ENCODE measurements around the gene ACSF2.

ACSF2 gene

DNA sequence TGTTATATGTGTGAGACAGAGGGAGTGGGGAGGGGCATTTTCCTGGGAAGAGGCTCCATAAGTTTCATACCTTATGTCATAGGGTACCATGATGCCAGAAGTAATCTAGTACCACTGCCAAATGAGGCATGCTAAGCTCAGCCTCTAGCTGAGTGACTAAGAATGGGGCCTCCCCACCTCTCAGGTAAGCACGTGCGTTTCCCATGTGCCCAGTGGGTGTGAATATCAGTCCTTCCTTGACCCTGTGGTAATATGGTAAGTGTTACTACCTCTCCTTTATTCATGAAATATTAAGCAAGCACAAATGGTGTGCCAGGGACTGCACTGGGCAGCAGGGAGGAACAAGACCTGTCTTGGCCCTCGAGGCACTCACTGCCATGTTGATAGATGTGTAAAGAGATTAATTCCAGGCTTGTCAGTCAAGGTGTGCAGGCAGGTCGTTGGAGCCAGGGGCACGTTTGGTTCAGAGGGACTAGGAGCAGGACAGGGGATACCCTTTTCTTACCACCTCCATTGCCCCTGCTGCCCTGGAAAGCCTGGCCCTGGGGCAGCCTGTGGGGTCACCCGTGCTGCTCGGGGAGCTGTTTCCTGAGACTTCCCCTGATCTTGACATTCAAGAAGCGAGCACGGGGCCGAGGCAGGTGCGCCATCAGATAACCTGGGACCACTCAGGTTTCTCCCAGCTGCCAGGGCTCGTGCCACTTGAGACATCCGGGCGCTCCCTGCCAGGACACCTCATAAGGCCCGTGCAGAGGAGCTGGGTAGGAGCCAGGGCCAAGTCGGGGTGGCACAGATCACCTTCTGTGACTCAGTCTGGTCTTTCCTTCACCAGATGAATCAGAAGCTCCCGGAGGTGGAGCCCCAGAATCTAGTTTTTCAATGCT is 61.4 kb downstream of the ACSF2 start:
- Histone ChIP-seq H3F3A (ENCODE audit: insufficient read depth) (no peaks in the 10 kb centered on the region), H3K36me3 (ENCODE audit: low read length) (no peaks in the 10 kb centered on the region), H3K4me3 (ENCODE audit: insufficient read depth, low read length, poor library complexity, severe bottlenecking) (no peak overlapping the region), H3K4me2 (ENCODE audit: low read depth, low read length, poor library complexity, severe bottlenecking) (no peak overlapping the region), H3K27me3 (ENCODE audit: low read length) (no peaks in the 10 kb centered on the region), H3K79me2 (ENCODE audit: insufficient read depth, low read length) (no peaks in the 10 kb centered on the region), H3K9ac (ENCODE audit: low read length) (no peak overlapping the region), H3K9me3 (ENCODE audit: insufficient read depth, low read length) (no peaks in the 10 kb centered on the region), H4K20me1 (ENCODE audit: low read depth, low read length) (no peaks in the 10 kb centered on the region), H3K27ac (ENCODE audit: low read depth, low read length) (no peak overlapping the region), H2AFZ (ENCODE audit: low read depth, low read length, severe bottlenecking) (no peak overlapping the region), H3K9me2 (replicated peaks; ENCODE audit: insufficient read depth, low read length) (no peaks in the 10 kb centered on the region)
- TF ChIP-seq, protein P1, sequence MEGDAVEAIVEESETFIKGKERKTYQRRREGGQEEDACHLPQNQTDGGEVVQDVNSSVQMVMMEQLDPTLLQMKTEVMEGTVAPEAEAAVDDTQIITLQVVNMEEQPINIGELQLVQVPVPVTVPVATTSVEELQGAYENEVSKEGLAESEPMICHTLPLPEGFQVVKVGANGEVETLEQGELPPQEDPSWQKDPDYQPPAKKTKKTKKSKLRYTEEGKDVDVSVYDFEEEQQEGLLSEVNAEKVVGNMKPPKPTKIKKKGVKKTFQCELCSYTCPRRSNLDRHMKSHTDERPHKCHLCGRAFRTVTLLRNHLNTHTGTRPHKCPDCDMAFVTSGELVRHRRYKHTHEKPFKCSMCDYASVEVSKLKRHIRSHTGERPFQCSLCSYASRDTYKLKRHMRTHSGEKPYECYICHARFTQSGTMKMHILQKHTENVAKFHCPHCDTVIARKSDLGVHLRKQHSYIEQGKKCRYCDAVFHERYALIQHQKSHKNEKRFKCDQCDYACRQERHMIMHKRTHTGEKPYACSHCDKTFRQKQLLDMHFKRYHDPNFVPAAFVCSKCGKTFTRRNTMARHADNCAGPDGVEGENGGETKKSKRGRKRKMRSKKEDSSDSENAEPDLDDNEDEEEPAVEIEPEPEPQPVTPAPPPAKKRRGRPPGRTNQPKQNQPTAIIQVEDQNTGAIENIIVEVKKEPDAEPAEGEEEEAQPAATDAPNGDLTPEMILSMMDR (IDR thresholded peaks at IDR 0.05; ENCODE audit: insufficient read depth, low read length, poor library complexity, severe bottlenecking) = no peak
- TF ChIP-seq EZH2phosphoT487 (conservative IDR thresholded peaks at IDR 0.05; ENCODE audit: low read length) = no peak

DNA sequence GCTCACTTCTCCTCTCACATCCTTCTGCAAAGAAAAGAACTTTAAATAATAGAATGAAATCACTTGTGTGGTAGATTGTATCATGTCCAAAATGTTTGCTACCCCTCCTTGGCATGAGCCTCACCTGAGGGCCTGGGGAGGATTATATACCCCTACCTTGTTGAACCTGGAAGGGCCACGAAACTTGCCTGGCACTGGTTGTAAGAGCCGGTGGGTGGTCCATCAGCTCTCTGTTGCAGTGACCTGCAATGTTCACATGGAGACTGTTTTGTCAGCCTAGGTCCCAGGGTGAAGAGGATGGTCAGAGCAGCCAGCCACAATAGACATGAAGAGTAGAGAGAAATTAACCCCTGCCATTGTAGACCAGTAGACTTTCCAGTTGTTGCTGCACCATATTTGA is 62.9 kb downstream of the ACSF2 start:
- H3K4me2 ChIP-seq (ENCODE audit: low read depth, low read length, poor library complexity, severe bottlenecking) = no peak overlapping the region
- H3K9me2 ChIP-seq (replicated peaks; ENCODE audit: insufficient read depth, low read length) = no peaks in the 10 kb centered on the region
- no peak overlapping the region for H3K27ac ChIP-seq (ENCODE audit: low read depth, low read length)
- no peak overlapping the region for H3K4me3 ChIP-seq (ENCODE audit: insufficient read depth, low read length, poor library complexity, severe bottlenecking)
- H3K9ac ChIP-seq (ENCODE audit: low read length) = no peak overlapping the region
- no peaks in the 10 kb centered on the region for H3K79me2 ChIP-seq (ENCODE audit: insufficient read depth, low read length)
- TF ChIP-seq, protein P1 (IDR thresholded peaks at IDR 0.05; ENCODE audit: insufficient read depth, low read length, poor library complexity, severe bottlenecking) = no peak
- no peak for TF ChIP-seq EZH2phosphoT487 (conservative IDR thresholded peaks at IDR 0.05; ENCODE audit: low read length)
- H3K9me3 ChIP-seq (ENCODE audit: insufficient read depth, low read length) = no peaks in the 10 kb centered on the region
- no peaks in the 10 kb centered on the region for H3K36me3 ChIP-seq (ENCODE audit: low read length)
- H2AFZ ChIP-seq (ENCODE audit: low read depth, low read length, severe bottlenecking) = no peak overlapping the region
- H4K20me1 ChIP-seq (ENCODE audit: low read depth, low read length) = no peaks in the 10 kb centered on the region
- H3K27me3 ChIP-seq (ENCODE audit: low read length) = no peaks in the 10 kb centered on the region
- no peaks in the 10 kb centered on the region for H3F3A ChIP-seq (ENCODE audit: insufficient read depth)

DNA sequence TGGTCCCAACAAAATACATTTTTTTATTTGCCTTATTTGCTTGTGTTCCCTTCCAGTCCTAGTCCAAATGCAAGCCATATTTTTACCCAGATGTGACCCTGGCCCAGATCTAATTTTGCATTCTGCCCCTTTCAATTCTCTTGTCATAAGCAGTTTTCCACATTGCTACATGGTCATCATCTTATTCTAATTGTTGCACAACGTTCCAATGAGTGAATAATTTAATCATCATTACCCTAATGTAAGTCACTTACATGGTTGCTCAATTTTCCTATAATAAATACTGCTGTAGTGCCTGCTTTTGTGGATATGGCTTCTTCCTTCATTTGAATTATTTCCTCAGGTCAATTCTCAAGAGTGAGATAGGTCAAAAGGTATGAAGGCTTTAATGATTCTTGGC is 65.5 kb downstream of the ACSF2 start:
- H3K9ac ChIP-seq (ENCODE audit: low read length) = no peak overlapping the region
- no peaks in the 10 kb centered on the region for H3K36me3 ChIP-seq (ENCODE audit: low read length)
- no peaks in the 10 kb centered on the region for H4K20me1 ChIP-seq (ENCODE audit: low read depth, low read length)
- H3K27ac ChIP-seq (ENCODE audit: low read depth, low read length) = no peak overlapping the region
- H3K9me2 ChIP-seq (replicated peaks; ENCODE audit: insufficient read depth, low read length) = no peaks in the 10 kb centered on the region
- no peaks in the 10 kb centered on the region for H3K27me3 ChIP-seq (ENCODE audit: low read length)
- H2AFZ ChIP-seq (ENCODE audit: low read depth, low read length, severe bottlenecking) = no peak overlapping the region
- no peaks in the 10 kb centered on the region for H3F3A ChIP-seq (ENCODE audit: insufficient read depth)
- no peak overlapping the region for H3K4me2 ChIP-seq (ENCODE audit: low read depth, low read length, poor library complexity, severe bottlenecking)
- H3K9me3 ChIP-seq (ENCODE audit: insufficient read depth, low read length) = no peaks in the 10 kb centered on the region
- no peak overlapping the region for H3K4me3 ChIP-seq (ENCODE audit: insufficient read depth, low read length, poor library complexity, severe bottlenecking)
- no peak for TF ChIP-seq EZH2phosphoT487 (conservative IDR thresholded peaks at IDR 0.05; ENCODE audit: low read length)
- TF ChIP-seq, protein P1 (IDR thresholded peaks at IDR 0.05; ENCODE audit: insufficient read depth, low read length, poor library complexity, severe bottlenecking) = no peak
- no peaks in the 10 kb centered on the region for H3K79me2 ChIP-seq (ENCODE audit: insufficient read depth, low read length)

Measured in SU-DHL-6 (cell line).